ENCODE results near the gene GLB1L2.

DNA sequence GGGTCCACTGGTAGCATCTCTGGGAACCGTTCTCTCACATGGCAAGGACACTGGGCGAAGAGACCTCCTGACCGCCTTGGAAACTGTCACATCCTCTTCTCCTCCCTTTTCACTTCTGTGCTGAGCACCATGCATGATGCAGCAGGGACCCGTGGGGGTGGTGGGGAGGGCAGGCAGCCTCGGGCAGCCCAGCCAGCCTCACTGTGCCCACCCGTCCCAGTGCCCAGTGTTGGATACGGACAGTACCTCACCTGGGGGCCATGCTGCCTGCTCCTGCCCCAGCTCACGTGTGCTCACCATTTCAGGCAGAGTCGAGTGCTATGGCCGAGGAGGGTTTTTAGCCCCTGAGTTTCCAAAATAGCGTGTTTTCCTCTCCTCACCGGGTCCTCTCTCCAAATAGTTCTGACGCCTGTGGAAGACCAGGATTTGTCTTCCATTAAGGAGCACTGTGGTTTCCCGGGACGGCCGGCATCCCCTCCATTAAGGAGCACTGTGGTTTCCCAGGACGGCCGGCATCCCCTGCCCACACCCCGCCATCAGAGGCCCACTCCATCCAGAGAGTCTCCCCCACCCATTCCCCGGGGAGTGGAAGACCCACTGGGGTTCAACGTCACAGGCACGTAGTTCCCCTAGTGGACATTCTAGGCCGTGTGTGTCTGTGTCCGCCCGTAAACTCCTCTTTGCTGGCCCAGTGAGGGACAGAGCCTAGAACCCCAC, 57.8 kb downstream of the GLB1L2 start:
- TF ChIP-seq EZH2 (IDR thresholded peaks at IDR 0.05; ENCODE audit: low read length, missing control alignments), result no peak
- TF ChIP-seq, protein P1, sequence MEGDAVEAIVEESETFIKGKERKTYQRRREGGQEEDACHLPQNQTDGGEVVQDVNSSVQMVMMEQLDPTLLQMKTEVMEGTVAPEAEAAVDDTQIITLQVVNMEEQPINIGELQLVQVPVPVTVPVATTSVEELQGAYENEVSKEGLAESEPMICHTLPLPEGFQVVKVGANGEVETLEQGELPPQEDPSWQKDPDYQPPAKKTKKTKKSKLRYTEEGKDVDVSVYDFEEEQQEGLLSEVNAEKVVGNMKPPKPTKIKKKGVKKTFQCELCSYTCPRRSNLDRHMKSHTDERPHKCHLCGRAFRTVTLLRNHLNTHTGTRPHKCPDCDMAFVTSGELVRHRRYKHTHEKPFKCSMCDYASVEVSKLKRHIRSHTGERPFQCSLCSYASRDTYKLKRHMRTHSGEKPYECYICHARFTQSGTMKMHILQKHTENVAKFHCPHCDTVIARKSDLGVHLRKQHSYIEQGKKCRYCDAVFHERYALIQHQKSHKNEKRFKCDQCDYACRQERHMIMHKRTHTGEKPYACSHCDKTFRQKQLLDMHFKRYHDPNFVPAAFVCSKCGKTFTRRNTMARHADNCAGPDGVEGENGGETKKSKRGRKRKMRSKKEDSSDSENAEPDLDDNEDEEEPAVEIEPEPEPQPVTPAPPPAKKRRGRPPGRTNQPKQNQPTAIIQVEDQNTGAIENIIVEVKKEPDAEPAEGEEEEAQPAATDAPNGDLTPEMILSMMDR (conservative IDR thresholded peaks at IDR 0.05 in 1 of 2, IDR thresholded peaks at IDR 0.05 in 1 of 2; ENCODE audit: low read depth in 1 of 2, low read length in 2 of 2), result no peak
